ENCODE measurements around the gene CD300C.

GRCh38 chr17:74563358-74563757 lies 17.4 kb upstream of the CD300C start:
- TF ChIP-seq CTCF (IDR thresholded peaks at IDR 0.05) (no peak), POLR2A (IDR thresholded peaks at IDR 0.05) (no peak)

Data from breast epithelium (tissue), 3 donors.